HepG2 (cell line): ENCODE results near the gene GDF11. TPM values are rescaled to one million over a fixed set of nuclear protein-coding genes. Genes with fewer than 3 reads are reported as not detected.

Experiments used
- ARID2 ChIP-seq: sonication (generic); formaldehyde crosslinking; IDR thresholded peaks from 2 replicates; pipeline ENCODE4 v1.8.1; 2022; ENCODE audit warnings: mild to moderate bottlenecking, missing genetic modification reagents, borderline replicate concordance
- CHCHD3 ChIP-seq: sonication (generic); formaldehyde crosslinking; IDR thresholded peaks from 2 replicates; pipeline ENCODE4 v1.8.0; 2022; ENCODE audit warnings: mild to moderate bottlenecking, missing genetic modification reagents, moderate library complexity
- HOMEZ ChIP-seq: IDR thresholded peaks from 2 replicates; pipeline ENCODE4 v1.6.1; 2016; ENCODE audit warnings: low read depth
- KDM6A ChIP-seq: IDR thresholded peaks from 2 replicates; pipeline ENCODE4 v1.6.1; 2016; ENCODE audit warnings: low read depth
- LRRFIP1 ChIP-seq: sonication (generic); formaldehyde crosslinking; conservative IDR thresholded peaks from 2 replicates; pipeline ENCODE4 v1.4.0; 2020; ENCODE audit warnings: missing genetic modification reagents
- MNT ChIP-seq: fragments of 450-650 bp; IDR thresholded peaks from 2 replicates; pipeline ENCODE4 v1.6.1; 2016
- MTA1 ChIP-seq: sonication (generic); formaldehyde crosslinking; IDR thresholded peaks from 2 replicates; pipeline ENCODE4 v1.4.0; 2020; ENCODE audit warnings: missing genetic modification reagents, mild to moderate bottlenecking, borderline replicate concordance
- MTF1 ChIP-seq: sonication (generic); formaldehyde crosslinking; IDR thresholded peaks from 2 replicates; pipeline ENCODE4 v1.5.0; 2020; ENCODE audit warnings: missing genetic modification reagents
- ONECUT2 ChIP-seq: sonication (generic); formaldehyde crosslinking; IDR thresholded peaks from 2 replicates; pipeline ENCODE4 v1.4.0; 2020; ENCODE audit warnings: missing genetic modification reagents
- PAXIP1 ChIP-seq: sonication (generic); formaldehyde crosslinking; conservative IDR thresholded peaks from 2 replicates; pipeline ENCODE4 v1.4.0; 2020; ENCODE audit warnings: mild to moderate bottlenecking, missing genetic modification reagents, moderate library complexity
- SMARCC2 ChIP-seq: fragments of 450-650 bp; IDR thresholded peaks from 2 replicates; pipeline ENCODE4 v1.6.1; 2017; ENCODE audit warnings: antibody characterized with exemption, mild to moderate bottlenecking
- SNRNP70 ChIP-seq: fragments of 200-400 bp; formaldehyde crosslinking; IDR thresholded peaks from 2 replicates; pipeline ENCODE4 v1.6.1; 2017; ENCODE audit warnings: mild to moderate bottlenecking, low read depth, low read length, moderate library complexity
- TOE1 ChIP-seq: sonication (generic); formaldehyde crosslinking; IDR thresholded peaks from 2 replicates; pipeline ENCODE4 v1.4.0; 2020; ENCODE audit warnings: mild to moderate bottlenecking, missing genetic modification reagents
- ZBTB34 ChIP-seq: sonication (generic); formaldehyde crosslinking; IDR thresholded peaks from 2 replicates; pipeline ENCODE4 v1.8.0; 2022; ENCODE audit warnings: mild to moderate bottlenecking, missing genetic modification reagents
- ZNF33A ChIP-seq: sonication (generic); formaldehyde crosslinking; IDR thresholded peaks from 2 replicates; pipeline ENCODE4 v1.5.1; 2020; ENCODE audit warnings: missing genetic modification reagents, mild to moderate bottlenecking, moderate library complexity, borderline replicate concordance
- ZNF639 ChIP-seq: conservative IDR thresholded peaks from 2 replicates; pipeline ENCODE4 v1.6.1; 2018; ENCODE audit warnings: missing genetic modification reagents
- polyA plus RNA-seq, 8 experiments: library from polyadenylated mRNA; depleted of rRNA in 3 of 8; stranded (reverse) in 7 of 8; unstranded in 1 of 8; fragments of >200 nt; fragmentation: Illumina TruSeq in 4 of 8; extraction: Trizol in 4 of 8; gene quantifications; 2 replicates each; pipeline versions ENCODE4 v1.2.1 to v1.2.3, GENCODE V29; 2011 to 2016; ENCODE audit warnings: low read depth in 4 of 8, missing spikeins in 1 of 8, mixed read lengths in 1 of 8; ENCODE audit not compliant: insufficient read depth in 1 of 8
- total RNA-seq, 5 experiments: library from RNA; depleted of rRNA; stranded (reverse); fragments of >200 nt; fragmentation: Illumina TruSeq; extraction: Trizol; gene quantifications; 2 replicates each; pipeline ENCODE4 v1.2.3, GENCODE V29; 2016; ENCODE audit warnings: low read depth in 1 of 5

Gene GDF11
- total and polyA plus RNA-seq, 2 of the 13 experiments (the other 11 are each of a cell fraction or from before 2014, with no cell fraction given): 0.63 to 1.5 TPM

- TF ChIP-seq ZBTB34 (CRISPR knock-in tag) (no peak), ARID2 (CRISPR knock-in tag) (0 out of 2 replicates have a peak, but pooled peaks have one; percentile 20), TOE1 (CRISPR knock-in tag) (no peak; the same call in 1 of the 2 replicates), SNRNP70 (no peak), MTF1 (CRISPR knock-in tag) (no peak), MTA1 (CRISPR knock-in tag) (peak; percentile 76; the same call in 1 of the 2 replicates), HOMEZ (CRISPR knock-in tag) (peak; percentile 48; the same call in 1 of the 2 replicates), ZNF639 (CRISPR knock-in tag) (0 out of 2 replicates have a peak, but pooled peaks have one; percentile 44), PAXIP1 (CRISPR knock-in tag) (peak; percentile 37; the same call in 1 of the 2 replicates), ZNF33A (CRISPR knock-in tag) (no peak), KDM6A (CRISPR knock-in tag) (no peak), ONECUT2 (CRISPR knock-in tag) (no peak), CHCHD3 (no peak), SMARCC2 (no peak), MNT (peak; percentile 56), LRRFIP1 (CRISPR knock-in tag) (peak; percentile 49; the same call in 1 of the 2 replicates)
Observed at GRCh38 chr12:55715833-55716581, 26.9 kb upstream of the GDF11 start, which contains the start of gene BLOC1S1 (continued).
